Loucy (cell line): Measurements from ENCODE around the gene PTPRH.

ENCODE experiments used
- CTCF ChIP-seq: fragments of 200-600 bp; sonication (generic); conservative IDR thresholded peaks from 2 replicates; pipeline ENCODE4 v1.5.1; 2014; ENCODE audit warnings: mild to moderate bottlenecking, antibody characterized with exemption, low read length
- EZH2phosphoT487 ChIP-seq: fragments of 200-600 bp; IDR thresholded peaks from 2 replicates; pipeline ENCODE4 v1.6.1; 2018; ENCODE audit warnings: antibody characterized with exemption, mild to moderate bottlenecking, moderate library complexity, borderline replicate concordance

DNA sequence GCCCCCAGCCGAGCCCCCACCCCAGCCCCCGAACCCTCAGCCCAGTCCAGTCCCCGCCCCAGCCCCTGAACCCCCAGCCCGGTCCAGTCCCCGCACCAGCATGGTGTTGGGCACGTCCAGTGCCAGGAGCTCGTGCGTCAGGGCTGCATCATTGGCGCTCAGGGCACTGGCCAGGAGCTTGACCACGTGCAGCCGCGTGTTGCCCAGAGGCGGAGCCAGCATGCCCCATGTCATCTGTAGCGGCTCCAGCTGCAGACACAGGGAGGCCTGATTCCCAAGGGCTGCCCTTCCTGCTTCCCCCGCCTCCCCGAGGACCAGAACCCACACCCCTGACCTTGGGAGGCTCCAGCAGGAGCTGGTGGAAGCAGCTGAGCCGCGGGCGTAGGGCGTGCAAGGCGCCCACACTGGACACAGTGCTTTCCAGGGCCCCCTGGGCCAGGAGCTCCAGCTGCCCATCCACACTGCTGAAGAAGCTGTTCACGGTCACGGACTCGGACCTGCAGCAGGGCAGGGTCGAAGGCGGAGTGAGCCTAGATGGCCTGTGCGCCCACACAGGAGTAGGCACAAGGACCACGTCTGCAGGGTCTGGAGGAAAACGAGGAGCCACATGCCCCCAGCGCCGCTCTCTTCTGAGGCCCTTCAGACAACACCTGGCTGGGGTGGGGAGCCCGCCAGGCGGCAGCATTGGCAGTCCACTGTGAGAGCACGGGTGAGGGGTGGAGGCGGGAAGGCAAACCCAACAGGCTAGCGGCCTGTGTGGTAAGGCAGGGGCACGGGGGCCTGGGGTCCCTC, 32.0 kb upstream of the PTPRH start:
- no peak for TF ChIP-seq CTCF
- TF ChIP-seq EZH2phosphoT487, result no peak
